Stimulated activated CD4-positive, alpha-beta T cell treated with anti-CD3 and anti-CD28 coated beads, Interleukin-1b, Interleukin-23, amount 100 ng/mL, for 1 hour (primary cell): ENCODE data around the gene BRD4.

Experiments used
- DNase-seq, 2 donors: peaks; one replicate each; pipeline ENCODE4 v3.0.0-alpha.2; 2020; ENCODE audit warnings: low read depth in 2 of 2

The BRD4 gene

GRCh38 chr19:15265214-15265849 is 67.0 kb downstream of the BRD4 start:
- no peak for DNase-seq

GRCh38 chr19:15264933-15265206 is 67.5 kb downstream of the BRD4 start:
- DNase-seq = no peak

GRCh38 chr19:15264061-15264932 is 68.0 kb downstream of the BRD4 start:
- peak; percentile 29 to 66 for DNase-seq

GRCh38 chr19:15263361-15263985 is 68.9 kb downstream of the BRD4 start:
- no peak for DNase-seq

GRCh38 chr19:15262011-15262410 is 70.3 kb downstream of the BRD4 start:
- DNase-seq = no peak

- no peak for DNase-seq
Observed at GRCh38 chr19:15260939-15261338, 71.4 kb downstream of the BRD4 start.

GRCh38 chr19:15259907-15260306 is 72.4 kb downstream of the BRD4 start:
- no peak for DNase-seq

- no peak for DNase-seq
Observed at GRCh38 chr19:15257782-15258181, 74.6 kb downstream of the BRD4 start.

GRCh38 chr19:15256708-15257331 is 75.5 kb downstream of the BRD4 start:
- no peak for DNase-seq

- DNase-seq = no peak
Observed at GRCh38 chr19:15255359-15255990, 76.9 kb downstream of the BRD4 start.

- DNase-seq = no peak
Observed at GRCh38 chr19:15254547-15254946, 77.8 kb downstream of the BRD4 start.

- DNase-seq = no peak
Observed at GRCh38 chr19:15253513-15253912, 78.8 kb downstream of the BRD4 start.

- no peak for DNase-seq
Observed at GRCh38 chr19:15253061-15253460, 79.3 kb downstream of the BRD4 start.

- no peak for DNase-seq
Observed at GRCh38 chr19:15252398-15253018, 79.8 kb downstream of the BRD4 start.

GRCh38 chr19:15251749-15252397 is 80.5 kb downstream of the BRD4 start:
- no peak for DNase-seq

GRCh38 chr19:15251010-15251748 is 81.2 kb downstream of the BRD4 start:
- no peak for DNase-seq

GRCh38 chr19:15250640-15250993 is 81.7 kb downstream of the BRD4 start:
- no peak for DNase-seq

- DNase-seq = no peak
Observed at GRCh38 chr19:15249972-15250639, 82.2 kb downstream of the BRD4 start.

- DNase-seq = no peak
Observed at GRCh38 chr19:15249528-15249874, 82.8 kb downstream of the BRD4 start.
